Kidney capillary endothelial cell (primary cell): ENCODE data around the gene RAE1.

ENCODE experiments used
- DNase-seq: peaks from one replicate; pipeline ENCODE4 v3.0.0-alpha.2; 2018; ENCODE audit warnings: low spot score

Gene RAE1, protein sequence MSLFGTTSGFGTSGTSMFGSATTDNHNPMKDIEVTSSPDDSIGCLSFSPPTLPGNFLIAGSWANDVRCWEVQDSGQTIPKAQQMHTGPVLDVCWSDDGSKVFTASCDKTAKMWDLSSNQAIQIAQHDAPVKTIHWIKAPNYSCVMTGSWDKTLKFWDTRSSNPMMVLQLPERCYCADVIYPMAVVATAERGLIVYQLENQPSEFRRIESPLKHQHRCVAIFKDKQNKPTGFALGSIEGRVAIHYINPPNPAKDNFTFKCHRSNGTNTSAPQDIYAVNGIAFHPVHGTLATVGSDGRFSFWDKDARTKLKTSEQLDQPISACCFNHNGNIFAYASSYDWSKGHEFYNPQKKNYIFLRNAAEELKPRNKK

DNA sequence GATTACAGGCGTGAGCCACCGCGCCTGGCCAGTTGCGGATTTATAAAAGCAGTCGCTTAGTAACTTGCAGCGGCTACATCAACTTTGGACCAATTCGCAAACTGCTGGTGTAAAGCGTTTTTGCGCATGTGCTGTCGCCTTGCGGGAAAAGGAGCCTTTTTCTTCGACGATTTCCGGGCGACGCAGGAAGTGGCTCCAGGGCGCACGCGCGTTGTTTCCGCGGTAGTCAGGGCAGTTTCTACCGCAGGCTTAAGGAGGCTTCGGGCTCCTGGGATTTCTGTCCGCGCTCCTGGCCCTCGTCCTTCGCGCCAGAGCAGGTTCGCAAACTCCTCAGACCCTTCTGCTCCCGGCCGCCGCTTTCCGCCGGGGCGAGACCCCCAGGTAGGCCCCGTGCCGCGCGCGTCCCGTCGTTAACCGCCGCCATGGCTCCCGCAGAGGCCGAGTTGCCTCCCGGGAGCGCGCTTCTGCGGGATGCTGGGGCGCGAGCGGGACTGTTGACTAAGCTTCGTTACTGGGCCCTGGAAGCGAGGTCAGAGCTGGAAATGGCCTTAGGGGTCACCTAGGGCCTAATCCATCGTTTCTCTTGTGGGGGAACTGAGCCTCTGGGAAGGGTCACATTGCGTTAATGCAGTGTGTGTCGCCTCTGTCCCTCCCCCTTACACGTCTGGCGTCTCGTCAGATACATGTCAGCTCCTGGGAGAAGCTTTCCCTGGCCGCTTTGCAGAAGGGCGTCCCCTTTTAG lies at the start of gene RAE1:
TSS of gene RAE1 (plus strand) at position 214 of the 742 bp plus-strand sequence. CDS start 2,784 bp downstream, outside the sequence.
- peak; percentile 85 for DNase-seq

DNA sequence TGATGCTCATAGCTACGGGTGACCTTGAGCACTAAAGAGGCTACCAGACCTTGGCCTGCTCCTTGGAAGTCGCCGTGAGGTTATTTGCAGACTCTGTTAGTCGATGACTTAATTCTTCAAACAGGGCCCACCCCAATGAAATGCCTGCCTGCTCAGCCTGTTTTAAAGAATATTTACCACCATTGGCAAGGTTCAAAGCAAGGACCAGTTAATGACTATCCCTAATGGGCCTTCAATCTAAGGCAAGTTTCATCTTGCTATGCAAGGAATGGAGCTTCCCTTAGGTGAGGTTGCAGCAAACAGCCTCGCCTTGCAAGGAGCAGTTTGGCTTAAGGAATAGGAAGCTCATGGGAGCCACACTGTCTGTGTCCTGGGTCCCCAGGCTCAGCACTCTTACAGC lies 44.3 kb upstream of the RAE1 start:
- no peak for DNase-seq

- no peak for DNase-seq
These were observed 42.4 kb upstream of the RAE1 start for GRCh38 chr20:57308451-57309271.

GRCh38 chr20:57309544-57310115 lies 41.4 kb upstream of the RAE1 start:
- DNase-seq, result no peak

DNA sequence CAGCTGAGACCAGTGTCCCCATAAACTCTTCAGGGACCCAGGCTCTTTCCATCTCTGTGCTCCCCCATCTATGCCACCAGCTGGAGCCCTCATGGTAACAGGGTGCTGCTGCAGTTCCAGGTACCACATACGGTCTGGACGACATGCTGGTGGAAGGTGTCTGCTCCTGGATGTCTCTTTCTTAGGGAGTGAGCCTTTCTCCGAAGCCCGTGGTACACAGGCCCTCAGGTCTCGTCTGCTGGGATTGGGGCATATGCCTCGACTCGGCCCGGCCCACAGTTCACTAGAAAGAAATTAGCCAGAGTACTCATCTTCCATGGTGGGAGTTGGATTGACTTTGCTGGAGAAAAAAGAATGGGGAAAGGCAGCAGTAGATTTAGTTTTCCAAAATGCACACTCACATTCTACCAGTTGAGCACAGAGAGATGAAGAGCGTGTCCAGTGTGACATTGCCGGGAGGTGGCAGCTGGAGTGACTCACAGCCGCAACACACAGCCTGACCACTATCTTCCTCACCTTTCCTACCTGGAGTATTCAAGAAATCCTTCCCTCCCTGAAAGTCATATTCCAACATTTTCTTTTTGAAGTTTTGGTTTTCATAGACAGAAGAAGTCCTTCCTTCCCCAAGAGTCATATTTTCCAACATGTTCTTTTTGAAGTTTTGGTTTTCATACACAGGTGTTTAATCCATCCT lies 40.1 kb upstream of the RAE1 start:
- DNase-seq, result no peak

- no peak for DNase-seq
These were observed 38.9 kb upstream of the RAE1 start for GRCh38 chr20:57312138-57312537.

DNA sequence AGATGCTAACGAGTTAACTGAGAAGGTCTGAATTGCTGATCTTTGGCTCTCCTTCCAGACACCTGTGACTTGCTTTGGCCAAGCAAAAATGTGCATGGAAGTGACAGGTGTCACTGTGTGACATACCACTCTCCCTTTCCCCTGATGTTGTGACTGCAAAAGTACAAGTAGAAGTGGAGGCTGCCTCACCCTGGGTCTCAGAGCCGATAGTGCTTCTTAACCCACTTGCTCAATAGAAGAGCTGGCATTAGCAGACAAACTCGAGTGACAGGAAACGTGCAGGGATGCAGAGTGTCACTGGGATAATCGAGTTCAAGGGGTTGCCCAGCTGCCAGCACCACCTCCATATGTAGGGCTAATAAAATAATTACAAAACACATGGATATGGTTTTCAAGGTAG lies 37.8 kb upstream of the RAE1 start:
- no peak for DNase-seq

DNA sequence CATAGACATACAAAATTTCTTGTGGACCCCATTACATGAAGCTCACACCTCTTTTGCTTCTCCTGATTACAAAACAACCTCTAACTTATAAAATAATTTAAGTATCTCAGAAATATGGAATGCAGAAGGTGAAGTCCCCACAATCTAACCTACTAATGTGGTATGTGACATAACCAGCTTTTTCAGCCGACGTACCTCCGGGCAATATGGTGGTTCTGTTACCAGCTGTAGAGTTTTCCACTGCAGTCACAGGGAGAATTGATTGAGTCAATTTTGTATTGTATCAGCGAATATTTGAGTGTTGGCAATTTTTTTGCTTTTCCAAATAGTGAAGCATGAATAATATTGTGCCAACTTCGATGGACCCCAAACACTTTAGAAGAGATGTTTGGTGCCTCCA lies 37.1 kb upstream of the RAE1 start:
- DNase-seq, result no peak

GRCh38 chr20:57315083-57315975 lies 35.7 kb upstream of the RAE1 start:
- DNase-seq, result no peak

DNA sequence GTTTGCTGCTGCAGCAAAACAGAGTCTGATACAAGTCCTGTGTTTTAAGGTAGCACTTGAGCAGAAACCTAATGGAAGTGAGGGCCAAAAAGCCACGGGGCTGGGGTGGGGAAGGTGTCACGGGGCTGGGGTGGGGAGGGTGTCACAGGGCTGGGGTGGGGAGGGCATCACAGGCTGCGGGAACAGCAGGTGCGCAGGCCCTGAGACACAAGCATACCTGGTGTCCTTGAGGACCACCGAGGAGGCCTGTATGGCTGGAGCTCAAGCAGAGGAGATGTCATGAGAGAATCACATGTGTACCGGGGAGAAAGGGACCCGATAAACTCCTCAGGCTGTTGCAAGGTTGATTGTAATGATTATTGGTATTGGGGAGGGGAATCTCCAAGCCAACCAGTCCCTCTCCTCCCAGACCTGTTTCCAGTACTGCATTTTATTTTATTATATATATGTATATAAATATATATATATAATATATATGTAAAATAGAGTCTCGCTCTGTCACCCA lies 35.0 kb upstream of the RAE1 start:
- DNase-seq, result no peak

GRCh38 chr20:57316795-57317201 lies 34.3 kb upstream of the RAE1 start:
- no peak for DNase-seq

DNA sequence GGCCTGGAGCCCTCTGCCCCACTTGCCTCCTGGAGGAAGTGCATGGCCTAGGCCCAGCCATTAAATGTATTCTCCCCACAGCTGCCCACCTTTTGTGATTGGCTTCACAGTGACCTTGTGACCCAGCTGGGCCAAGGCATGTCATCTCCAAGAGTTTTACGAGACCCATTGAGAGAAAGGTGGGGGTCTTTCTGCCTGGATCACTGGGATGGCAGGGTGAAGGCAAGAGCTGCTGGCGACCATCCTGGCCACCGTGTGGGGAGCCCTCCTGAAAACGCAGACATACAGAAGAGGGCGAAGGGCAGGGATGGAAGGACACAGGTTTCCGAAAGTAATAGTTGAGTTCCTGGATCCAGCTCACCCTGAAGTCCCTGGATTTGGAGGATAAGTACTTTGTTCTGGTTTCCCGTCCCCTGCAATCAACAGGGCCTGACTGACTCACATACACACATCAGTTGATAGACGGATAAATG lies 33.7 kb upstream of the RAE1 start:
- no peak for DNase-seq

DNA sequence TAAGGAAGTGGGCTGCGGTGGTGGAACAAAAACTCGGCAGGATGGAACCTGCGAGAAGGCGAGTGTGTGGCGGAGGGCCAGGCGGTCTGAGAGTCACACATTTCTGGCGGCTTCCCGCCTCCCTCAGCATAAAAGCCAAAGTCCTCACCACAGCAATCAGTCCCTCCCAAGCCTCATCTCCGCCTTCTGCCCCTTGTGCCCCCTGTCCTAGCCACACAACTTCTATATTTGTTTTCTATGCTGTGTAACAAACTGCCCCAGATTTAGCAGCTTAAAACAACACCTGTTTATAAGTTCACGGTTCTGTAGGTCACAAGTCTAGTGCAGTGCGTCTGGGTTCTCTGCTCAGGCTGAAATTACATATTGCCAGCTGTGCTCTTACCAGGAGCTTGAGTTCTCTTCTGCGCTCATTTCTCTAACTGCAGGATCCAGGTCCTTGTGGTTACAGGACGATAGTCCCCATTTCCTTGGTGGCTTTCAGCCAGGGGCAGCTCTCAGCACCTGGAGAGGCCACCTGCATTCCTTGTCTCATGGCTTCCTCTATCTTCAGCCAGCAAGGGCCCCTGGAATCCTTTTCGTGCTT lies 33.2 kb upstream of the RAE1 start:
- DNase-seq, result no peak

DNA sequence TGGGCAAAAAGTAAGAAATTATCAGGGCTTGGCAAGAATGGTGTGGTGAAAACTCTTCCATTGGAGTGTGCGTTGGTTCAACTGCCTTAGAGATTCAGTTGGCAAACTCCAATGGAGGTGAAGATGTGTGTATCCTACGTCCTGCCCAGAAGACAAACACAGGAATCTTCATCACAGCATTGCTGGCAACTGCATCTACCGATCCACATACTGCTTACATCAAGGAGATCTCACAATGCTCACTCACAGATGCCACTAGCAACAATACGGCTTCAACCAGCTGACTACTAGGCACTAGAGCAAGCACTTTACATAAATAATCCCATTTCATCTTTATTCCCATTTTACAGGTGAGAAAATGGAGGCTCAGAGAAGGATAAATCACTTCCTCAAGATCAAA lies 31.5 kb upstream of the RAE1 start:
- DNase-seq, result no peak

- DNase-seq, result no peak
These were observed 30.7 kb upstream of the RAE1 start for GRCh38 chr20:57320358-57320757.

- DNase-seq, result no peak
These were observed 29.9 kb upstream of the RAE1 start for GRCh38 chr20:57321142-57321541.

DNA sequence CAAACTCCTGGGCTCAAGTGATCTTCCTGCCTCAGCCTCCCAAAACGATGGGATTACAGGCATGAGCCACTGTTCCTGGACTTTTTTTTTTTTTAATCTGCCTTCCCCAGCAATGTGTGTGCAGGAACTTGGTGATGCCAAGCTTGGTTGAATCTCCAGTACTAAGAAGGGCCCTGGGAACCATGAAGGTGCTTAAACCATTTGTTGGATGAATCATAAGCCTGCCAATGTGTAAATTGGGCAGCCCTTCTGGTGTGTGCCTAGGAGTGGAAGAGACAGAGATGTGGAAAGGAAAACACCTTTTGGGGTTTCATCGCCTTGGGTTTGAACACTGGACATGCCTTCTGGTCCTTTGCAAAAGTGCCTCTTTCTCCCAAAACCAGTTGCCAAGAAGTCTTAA lies 28.6 kb upstream of the RAE1 start:
- DNase-seq, result no peak

DNA sequence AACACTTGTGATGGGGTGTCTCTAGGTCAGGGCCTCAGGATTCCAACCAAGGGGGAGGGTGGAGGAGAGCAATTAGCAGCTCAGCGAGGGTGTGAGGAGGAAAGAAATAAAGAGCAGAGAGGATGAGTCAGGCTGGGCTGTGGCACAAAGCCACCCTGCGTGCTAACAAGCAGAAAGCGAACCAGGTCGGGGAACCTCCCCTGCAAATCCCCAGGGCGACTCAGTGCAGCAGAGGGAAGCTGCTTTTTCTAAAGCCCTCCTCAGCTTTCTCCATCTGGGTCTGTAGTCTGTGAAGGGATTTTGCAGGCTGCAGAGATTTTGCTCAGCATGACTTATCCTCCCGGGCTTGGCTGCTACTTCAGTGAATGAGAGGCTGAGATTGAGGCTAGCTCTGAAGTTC lies 28.0 kb upstream of the RAE1 start:
- no peak for DNase-seq

DNA sequence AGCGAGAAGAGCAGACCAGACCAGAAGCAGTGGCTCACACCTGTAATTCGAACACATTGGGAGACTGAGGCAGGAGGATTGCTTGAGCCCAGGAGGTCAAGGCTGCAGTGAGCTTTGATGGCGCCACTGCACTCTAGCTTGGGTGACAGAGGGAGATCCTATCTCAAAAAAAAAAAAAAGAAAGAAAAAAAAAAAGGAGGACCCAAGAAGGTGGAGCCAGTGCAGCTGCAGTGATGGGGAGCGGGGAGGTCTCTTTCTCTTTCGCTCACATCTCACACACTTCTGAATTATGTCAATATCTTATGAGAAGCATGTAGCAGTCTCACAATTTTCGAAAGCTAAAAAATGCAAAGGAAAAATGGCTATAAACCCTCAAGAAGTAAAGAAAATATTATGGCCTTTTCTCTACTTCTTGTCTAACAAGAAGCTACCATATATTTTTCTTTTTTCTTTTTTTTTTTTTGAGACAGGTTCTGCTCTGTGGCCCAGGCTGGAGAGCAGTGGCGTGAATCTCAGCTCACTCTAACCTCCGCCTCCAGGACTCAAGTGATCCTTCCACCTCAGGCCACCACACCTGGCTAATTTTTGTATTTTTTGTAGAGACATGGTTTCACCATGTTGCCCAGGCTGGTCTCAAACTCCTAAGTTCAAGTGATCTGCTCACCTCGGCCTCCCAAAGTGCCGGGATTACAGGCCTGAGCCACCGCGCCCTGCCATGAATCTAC lies 25.3 kb upstream of the RAE1 start:
- no peak for DNase-seq
